SK-N-SH treated with all-trans-retinoic acid at 6 μM for 48 hours (cell line): ENCODE data around the gene ITPKB.

Experiments used
- ARNTL ChIP-seq: fragments of 450-650 bp; formaldehyde crosslinking; IDR thresholded peaks from 2 replicates; pipeline ENCODE4 v1.5.0; 2020; ENCODE audit warnings: low read depth, mild to moderate bottlenecking, moderate library complexity, borderline replicate concordance
- CSDC2 ChIP-seq: fragments of 250-450 bp; sonication (Bioruptor Pico); IDR thresholded peaks from 2 replicates; pipeline ENCODE4 v1.5.0; 2020; ENCODE audit warnings: mild to moderate bottlenecking, moderate library complexity
- PATZ1 ChIP-seq: fragments of 250-450 bp; sonication (Bioruptor Pico); IDR thresholded peaks from 2 replicates; pipeline ENCODE4 v1.8.0; 2020; ENCODE audit warnings: mild to moderate bottlenecking, moderate library complexity, borderline replicate concordance
- RARB ChIP-seq: fragments of 250-450 bp; sonication (Bioruptor Pico); IDR thresholded peaks from 2 replicates; pipeline ENCODE4 v1.8.0; 2021; ENCODE audit warnings: mild to moderate bottlenecking, moderate library complexity
- SNAI2 ChIP-seq: fragments of 250-450 bp; sonication (Bioruptor Pico); IDR thresholded peaks from 2 replicates; pipeline ENCODE4 v1.5.0; 2020; ENCODE audit warnings: mild to moderate bottlenecking, moderate library complexity
- ZFP30 ChIP-seq: fragments of 450-650 bp; formaldehyde crosslinking; IDR thresholded peaks from 2 replicates; pipeline ENCODE4 v1.5.0; 2022; ENCODE audit warnings: mild to moderate bottlenecking, moderate library complexity
- ZNF8 ChIP-seq: fragments of 450-650 bp; formaldehyde crosslinking; IDR thresholded peaks from 2 replicates; pipeline ENCODE4 v1.5.0; 2020; ENCODE audit warnings: mild to moderate bottlenecking, moderate library complexity
- TF ChIP-seq, protein P1 (sequence below): fragments of 250-450 bp; sonication (Bioruptor Pico); IDR thresholded peaks from 2 replicates; pipeline ENCODE4 v1.5.1; 2021; ENCODE audit warnings: mild to moderate bottlenecking, moderate library complexity

DNA sequence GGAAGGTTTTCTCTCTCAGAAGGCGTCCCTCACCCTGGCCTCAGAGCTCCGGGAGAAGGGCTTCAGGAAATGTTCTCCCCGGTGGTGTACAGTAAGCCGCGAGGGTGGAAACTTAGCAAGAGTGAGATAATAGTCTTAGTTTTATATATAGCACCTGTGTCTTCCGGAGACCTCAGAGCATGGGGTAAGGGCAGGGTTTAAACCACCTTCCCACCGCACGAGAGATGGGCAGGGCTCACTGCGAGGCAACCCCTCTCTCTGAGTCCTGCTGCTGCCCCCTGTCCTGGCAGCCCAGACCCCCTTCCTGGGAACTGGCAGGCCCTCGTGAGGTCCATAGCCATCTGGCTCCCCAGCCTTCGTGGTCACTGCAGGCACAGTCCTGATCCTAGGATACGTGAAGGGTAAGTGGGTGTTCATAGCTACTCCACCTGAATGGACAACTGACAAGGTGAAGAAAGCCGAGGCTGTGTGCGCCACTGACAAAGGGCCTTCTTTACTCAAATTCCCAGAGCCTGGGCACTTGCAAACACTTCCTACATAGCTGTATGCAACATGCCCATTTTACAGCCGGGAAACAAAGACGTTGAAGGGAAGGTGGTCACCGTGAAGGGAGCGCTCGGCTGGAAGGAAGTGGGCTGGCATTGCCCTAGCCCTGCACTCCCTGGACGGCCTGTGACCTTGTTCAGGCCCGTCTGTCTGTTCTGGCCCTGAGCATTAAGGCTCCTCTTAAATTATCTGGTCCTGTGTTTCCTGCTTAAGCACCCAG, 26.9 kb downstream of the ITPKB start:
- TF ChIP-seq RARB (CRISPR knock-in tag) (no peak), SNAI2 (CRISPR knock-in tag) (no peak), ARNTL (CRISPR knock-in tag) (no peak), PATZ1 (CRISPR knock-in tag) (no peak), CSDC2 (CRISPR knock-in tag) (no peak), ZFP30 (no peak), ZNF8 (CRISPR knock-in tag) (no peak)
- TF ChIP-seq, protein P1, sequence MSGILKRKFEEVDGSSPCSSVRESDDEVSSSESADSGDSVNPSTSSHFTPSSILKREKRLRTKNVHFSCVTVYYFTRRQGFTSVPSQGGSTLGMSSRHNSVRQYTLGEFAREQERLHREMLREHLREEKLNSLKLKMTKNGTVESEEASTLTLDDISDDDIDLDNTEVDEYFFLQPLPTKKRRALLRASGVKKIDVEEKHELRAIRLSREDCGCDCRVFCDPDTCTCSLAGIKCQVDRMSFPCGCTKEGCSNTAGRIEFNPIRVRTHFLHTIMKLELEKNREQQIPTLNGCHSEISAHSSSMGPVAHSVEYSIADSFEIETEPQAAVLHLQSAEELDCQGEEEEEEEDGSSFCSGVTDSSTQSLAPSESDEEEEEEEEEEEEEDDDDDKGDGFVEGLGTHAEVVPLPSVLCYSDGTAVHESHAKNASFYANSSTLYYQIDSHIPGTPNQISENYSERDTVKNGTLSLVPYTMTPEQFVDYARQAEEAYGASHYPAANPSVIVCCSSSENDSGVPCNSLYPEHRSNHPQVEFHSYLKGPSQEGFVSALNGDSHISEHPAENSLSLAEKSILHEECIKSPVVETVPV (CRISPR knock-in tag): no peak
